HG03457 (cell line): ENCODE measurements around the gene COG1.

ENCODE experiments used
- ATAC-seq: cut with Tn5 transposase; IDR thresholded peaks from one replicate; pipeline ENCODE4 v1.9.1; 2021; ENCODE audit warnings: moderate number of reproducible peaks; ENCODE audit not compliant: unreplicated experiment

Gene COG1

GRCh38 chr17:73197161-73197560, 4.3 kb downstream of the COG1 start:
- ATAC-seq, result no peak

- no peak for ATAC-seq
These were observed 5.5 kb downstream of the COG1 start for GRCh38 chr17:73198201-73198929.

GRCh38 chr17:73198930-73199260, 6.0 kb downstream of the COG1 start:
- ATAC-seq, result no peak

- no peak for ATAC-seq
These were observed 7.0 kb downstream of the COG1 start for GRCh38 chr17:73199751-73200317.

- no peak for ATAC-seq
These were observed 7.6 kb downstream of the COG1 start for GRCh38 chr17:73200476-73200875.

GRCh38 chr17:73201215-73202069, 8.6 kb downstream of the COG1 start:
- no peak for ATAC-seq

- no peak for ATAC-seq
These were observed 10.4 kb downstream of the COG1 start for GRCh38 chr17:73203135-73203787.

- no peak for ATAC-seq
These were observed 11.1 kb downstream of the COG1 start for GRCh38 chr17:73203788-73204479.

GRCh38 chr17:73205459-73205961, 12.7 kb downstream of the COG1 start:
- ATAC-seq, result no peak

- ATAC-seq, result no peak
These were observed 15.4 kb downstream of the COG1 start for GRCh38 chr17:73208139-73208827.

- ATAC-seq, result no peak
These were observed 16.6 kb downstream of the COG1 start for GRCh38 chr17:73209436-73209835.

GRCh38 chr17:73210002-73210678, 17.3 kb downstream of the COG1 start:
- ATAC-seq, result no peak

GRCh38 chr17:73211745-73212144, 18.9 kb downstream of the COG1 start:
- no peak for ATAC-seq

GRCh38 chr17:73214008-73214407, 21.2 kb downstream of the COG1 start:
- no peak for ATAC-seq

GRCh38 chr17:73214851-73215250, 22.0 kb downstream of the COG1 start:
- no peak for ATAC-seq

GRCh38 chr17:73215447-73215846, 22.6 kb downstream of the COG1 start:
- no peak for ATAC-seq

- ATAC-seq, result no peak
These were observed 30.9 kb downstream of the COG1 start for GRCh38 chr17:73223626-73224230.

GRCh38 chr17:73224237-73224636, 31.4 kb downstream of the COG1 start:
- ATAC-seq, result no peak

GRCh38 chr17:73224663-73225305, 31.9 kb downstream of the COG1 start:
- no peak for ATAC-seq
